GM06990 (cell line): ENCODE data around the gene UBN1.

Source experiments
- DNase-seq: peaks from one replicate; pipeline ENCODE4 v3.0.0-alpha.2; 2011; ENCODE audit not compliant: insufficient read length; ENCODE audit errors: extremely low read depth
- H3K27me3 ChIP-seq: replicated peaks from 2 replicates; pipeline ENCODE4 v1.6.0; 2011; ENCODE audit warnings: low read length; ENCODE audit not compliant: control insufficient read depth, insufficient read depth
- H3K36me3 ChIP-seq: 2 replicates; pipeline ENCODE4 v1.5.1; 2011; ENCODE audit warnings: low read length; ENCODE audit not compliant: control insufficient read depth, insufficient read depth
- H3K4me3 ChIP-seq: replicated peaks from 2 replicates; pipeline ENCODE4 v1.5.1; 2011; ENCODE audit warnings: low read depth, mild to moderate bottlenecking, control low read depth, low read length
- CTCF ChIP-seq: IDR thresholded peaks from 2 replicates; pipeline ENCODE4 v1.5.1; 2011; ENCODE audit warnings: low read length, control low read depth, mild to moderate bottlenecking, inconsistent platforms; ENCODE audit not compliant: insufficient read depth, poor library complexity, severe bottlenecking

The UBN1 gene

GRCh38 chr16:4855804-4856203 is 8.5 kb downstream of the UBN1 start:
- Histone ChIP-seq H3K27me3 (no peaks in the 10 kb centered on the region), H3K36me3 (peaks cover 27% of the 10 kb centered on the region), H3K4me3 (no peak overlapping the region)
- DNase-seq: no peak
- TF ChIP-seq CTCF: no peak

GRCh38 chr16:4859190-4859899 is 12.1 kb downstream of the UBN1 start:
- H3K27me3 ChIP-seq: no peaks in the 10 kb centered on the region
- H3K36me3 ChIP-seq: peaks cover 25% of the 10 kb centered on the region
- H3K4me3 ChIP-seq: no peak overlapping the region
- DNase-seq: no peak
- no peak for TF ChIP-seq CTCF

- no peaks in the 10 kb centered on the region for H3K27me3 ChIP-seq
- no peak for DNase-seq
- no peak for TF ChIP-seq CTCF
- no peak overlapping the region for H3K4me3 ChIP-seq
- H3K36me3 ChIP-seq: peaks cover 25% of the 10 kb centered on the region
Observed at GRCh38 chr16:4859900-4860255, 12.6 kb downstream of the UBN1 start.

- Histone ChIP-seq H3K27me3 (no peaks in the 10 kb centered on the region), H3K36me3 (peaks cover 21% of the 10 kb centered on the region), H3K4me3 (no peak overlapping the region)
- TF ChIP-seq CTCF: no peak
- no peak for DNase-seq
Observed at GRCh38 chr16:4860727-4861342, 13.6 kb downstream of the UBN1 start.

- Histone ChIP-seq H3K27me3 (no peaks in the 10 kb centered on the region), H3K36me3 (peaks cover 24% of the 10 kb centered on the region), H3K4me3 (no peak overlapping the region)
- DNase-seq: no peak
- TF ChIP-seq CTCF: no peak
Observed at GRCh38 chr16:4862639-4863038, 15.4 kb downstream of the UBN1 start.
